Endothelial cell of umbilical vein (primary cell): ENCODE results near the gene NSMCE1. TPM values are rescaled to one million over a fixed set of nuclear protein-coding genes. Genes with fewer than 3 reads are reported as not detected.

ENCODE experiments used
- BruUV-seq: library from RNA; stranded (reverse); fragments of 400-500 nt; replicated peaks from 2 replicates; lab custom pipeline; 2021; lab: Mats Ljungman, UMichigan
- CTCF ChIA-PET: fragments of 300-600, 350-600 bp; sonication (Branson Sonifier 250); formaldehyde crosslinking; loops from one replicate; lab custom pipeline; 2021; ENCODE audit warnings: antibody characterized with exemption, inconsistent platforms; lab: Charles Lee
- POLR2A ChIA-PET: fragments of 300-600, 350-600 bp; sonication (Branson Sonifier 250); formaldehyde crosslinking; loops from one replicate; lab custom pipeline; 2021; ENCODE audit warnings: antibody characterized with exemption, inconsistent platforms; lab: Charles Lee
- DNase-seq: peaks from one replicate; pipeline ENCODE4 v3.0.0-alpha.2; 2011; ENCODE audit warnings: low read depth, low spot score
- FAIRE-seq: peaks from 2 replicates; lab custom pipeline; 2011; peaks lifted over from hg19 to GRCh38; lab: Jason Lieb, UNC
- H2AFZ ChIP-seq: 2 replicates; pipeline ENCODE4 v1.6.0; 2012; ENCODE audit warnings: low read depth, low read length, control low read depth, inconsistent platforms
- H3K27ac ChIP-seq: 2 replicates; pipeline ENCODE4 v1.5.1; 2011; ENCODE audit warnings: low read depth, mild to moderate bottlenecking, control low read depth, low read length, moderate library complexity; ENCODE audit not compliant: insufficient read depth
- H3K27me3 ChIP-seq, 2 experiments: 2 replicates each; pipeline versions ENCODE4 v1.6.0 to v1.6.1; 2011; ENCODE audit warnings: low read length in 2 of 2, mixed read lengths in 1 of 2; ENCODE audit not compliant: control insufficient read depth in 2 of 2, insufficient read depth in 2 of 2
- H3K36me3 ChIP-seq, 2 experiments: 2 replicates in 1 of 2; 3 replicates in 1 of 2; pipeline ENCODE4 v1.5.1; 2011; ENCODE audit warnings: low read length in 2 of 2, mild to moderate bottlenecking in 1 of 2, moderate library complexity in 1 of 2; ENCODE audit not compliant: control insufficient read depth in 2 of 2, insufficient read depth in 2 of 2; ENCODE audit errors: extremely low read depth in 1 of 2
- H3K4me1 ChIP-seq: 3 replicates; pipeline ENCODE4 v1.5.1; 2011; ENCODE audit warnings: mild to moderate bottlenecking, low read length; ENCODE audit not compliant: control insufficient read depth, insufficient read depth; ENCODE audit errors: extremely low read depth
- H3K4me2 ChIP-seq: 2 replicates; pipeline ENCODE4 v1.6.1; 2011; ENCODE audit warnings: low read length, control low read depth, mixed read lengths; ENCODE audit not compliant: insufficient read depth
- H3K4me3 ChIP-seq, 3 experiments: fragments of 200-600 bp in 1 of 3; sonication (generic), shearing (Covaris generic) in 1 of 3; replicated peaks in 1 of 3; 2 replicates each; pipeline ENCODE4 v1.5.1; 2011 to 2016; ENCODE audit warnings: control low read depth in 3 of 3, low read length in 3 of 3, mild to moderate bottlenecking in 2 of 3, inconsistent platforms in 1 of 3, low read depth in 1 of 3, moderate library complexity in 1 of 3; ENCODE audit not compliant: insufficient read depth in 1 of 3
- H3K79me2 ChIP-seq: 2 replicates; pipeline ENCODE4 v1.6.0; 2012; ENCODE audit warnings: low read length, inconsistent platforms; ENCODE audit not compliant: control insufficient read depth, insufficient read depth
- H3K9ac ChIP-seq: replicated peaks from 2 replicates; pipeline ENCODE3; 2011; ENCODE audit warnings: low read length, control low read depth; ENCODE audit not compliant: insufficient read depth; ENCODE audit errors: extremely low read depth
- H3K9me1 ChIP-seq: replicated peaks from 3 replicates; pipeline ENCODE4 v1.6.0; 2011; ENCODE audit warnings: mild to moderate bottlenecking, low read length; ENCODE audit not compliant: control insufficient read depth, insufficient read depth; ENCODE audit errors: extremely low read depth
- H3K9me3 ChIP-seq: replicated peaks from 2 replicates; pipeline ENCODE4 v1.5.1; 2012; ENCODE audit warnings: low read length, inconsistent platforms; ENCODE audit not compliant: control insufficient read depth, insufficient read depth
- H4K20me1 ChIP-seq: replicated peaks from 2 replicates; pipeline ENCODE3; 2011; ENCODE audit warnings: mild to moderate bottlenecking, low read length; ENCODE audit not compliant: control insufficient read depth, insufficient read depth; ENCODE audit errors: extremely low read depth
- EZH2 ChIP-seq: IDR thresholded peaks from 2 replicates; pipeline ENCODE4 v1.6.1; 2012; ENCODE audit warnings: borderline replicate concordance, low read depth, mild to moderate bottlenecking, moderate library complexity, low read length, inconsistent platforms; ENCODE audit not compliant: severe bottlenecking
- FOS ChIP-seq: IDR thresholded peaks from 2 replicates; pipeline ENCODE4 v1.6.1; 2011; ENCODE audit warnings: mild to moderate bottlenecking, low read length, moderate library complexity, borderline replicate concordance; ENCODE audit not compliant: insufficient read depth
- GATA2 ChIP-seq: IDR thresholded peaks from 2 replicates; pipeline ENCODE4 v1.7.0; 2011; ENCODE audit warnings: low read depth, mild to moderate bottlenecking, moderate library complexity, mixed read lengths, low read length; ENCODE audit not compliant: insufficient read length, insufficient read depth
- JUN ChIP-seq: IDR thresholded peaks from 2 replicates; pipeline ENCODE4 v1.6.1; 2011; ENCODE audit warnings: borderline replicate concordance, low read depth; ENCODE audit not compliant: insufficient read length, insufficient read depth
- MYC ChIP-seq: IDR thresholded peaks from one replicate; pipeline ENCODE4 v1.6.1; 2011; ENCODE audit warnings: mild to moderate bottlenecking, low read depth, low read length
- POLR2A ChIP-seq: IDR thresholded peaks from 2 replicates; pipeline ENCODE4 v1.6.1; 2012; ENCODE audit warnings: low read depth, mild to moderate bottlenecking, control low read depth, low read length
- POLR2AphosphoS5 ChIP-seq: IDR thresholded peaks from 2 replicates; pipeline ENCODE4 v1.6.1; 2012; ENCODE audit warnings: low read depth, mild to moderate bottlenecking, control low read depth, low read length, moderate library complexity; ENCODE audit not compliant: insufficient read depth
- dilution Hi-C: fragments of 300-500 bp; cut with MboI; formaldehyde crosslinking; loops from one replicate; pipeline ENCODE4 v1.15.0; 2019; ENCODE audit warnings: low sequenced_read_pairs; ENCODE audit not compliant: extremely low pct_ligation_motif_present
- intact Hi-C: fragments of 100-400 bp; cut with micrococcal nuclease; formaldehyde crosslinking; loops from one replicate; pipeline ENCODE4 v1.10.0; 2022
- polyA plus RNA-seq, 4 experiments: library from polyadenylated mRNA; depleted of rRNA in 3 of 4; stranded (reverse) in 3 of 4; unstranded in 1 of 4; fragments of >200 nt; gene quantifications; 2 replicates each; pipeline versions ENCODE4 v1.2.1 to v1.2.3, GENCODE V29; 2011 to 2012; ENCODE audit warnings: missing spikeins in 1 of 4
- total RNA-seq: library from RNA; stranded (reverse); gene quantifications from 2 replicates; pipeline ENCODE4 v1.2.3, GENCODE V29; 2021
- TF ChIP-seq, protein P1 (sequence below), 2 donors: IDR thresholded peaks; 1 replicate in 1 of 2; 2 replicates in 1 of 2; pipeline ENCODE4 v1.5.1; 2011; ENCODE audit warnings: low read length in 2 of 2, mild to moderate bottlenecking in 2 of 2, moderate library complexity in 2 of 2, control low read depth in 1 of 2, inconsistent platforms in 1 of 2, low read depth in 1 of 2; ENCODE audit not compliant: insufficient read depth in 1 of 2; ENCODE audit errors: extremely low read depth in 1 of 2
- TF ChIP-seq, protein P2 (sequence below): IDR thresholded peaks from 2 replicates; pipeline ENCODE4 v1.6.1; 2011; ENCODE audit not compliant: insufficient read depth, insufficient read length

NSMCE1 gene
- total and polyA plus RNA-seq, 2 donors (not counting 3 experiments of a cell fraction or from before 2014, with no cell fraction given), result 23.8 to 42.0 TPM

DNA sequence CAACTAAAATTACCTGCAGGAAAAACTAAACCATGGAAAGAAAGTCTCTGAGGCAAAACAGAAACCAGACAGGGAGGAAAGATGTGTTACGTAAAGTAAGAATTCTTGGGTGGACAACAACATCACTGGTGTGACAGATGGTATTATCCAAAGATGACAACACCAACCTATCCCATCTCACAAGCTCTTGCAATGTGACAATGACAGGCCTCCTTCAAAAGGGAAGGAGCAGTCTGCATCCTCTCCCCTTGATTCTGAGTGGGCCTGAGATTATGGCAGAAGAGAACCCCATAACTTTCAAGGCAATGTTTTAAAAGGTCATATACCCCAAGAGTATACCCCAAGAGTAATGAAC lies 82.8 kb downstream of the NSMCE1 start:
- Histone ChIP-seq H3K4me3 (no peak overlapping the region), H3K9me3 (no peaks in the 10 kb centered on the region), H3K4me1 (no peaks in the 10 kb centered on the region), H2AFZ (no peak overlapping the region), H3K79me2 (no peaks in the 10 kb centered on the region), H3K4me2 (no peak overlapping the region), H3K9ac (no peak overlapping the region), H3K27ac (no peak overlapping the region), H3K36me3 (no peaks in the 10 kb centered on the region), H3K9me1 (no peaks in the 10 kb centered on the region), H3K27me3 (peaks cover 10 to 11% of the 10 kb centered on the region in 2 experiments), H4K20me1 (no peaks in the 10 kb centered on the region)
- POLR2A ChIA-PET, result no interaction called here
- dilution Hi-C loops (no loop called here), intact Hi-C loops (no loop called here)
- CTCF ChIA-PET, result no interaction called here
- no peak for TF ChIP-seq MYC
- no peak for TF ChIP-seq GATA2
- TF ChIP-seq, protein P1, sequence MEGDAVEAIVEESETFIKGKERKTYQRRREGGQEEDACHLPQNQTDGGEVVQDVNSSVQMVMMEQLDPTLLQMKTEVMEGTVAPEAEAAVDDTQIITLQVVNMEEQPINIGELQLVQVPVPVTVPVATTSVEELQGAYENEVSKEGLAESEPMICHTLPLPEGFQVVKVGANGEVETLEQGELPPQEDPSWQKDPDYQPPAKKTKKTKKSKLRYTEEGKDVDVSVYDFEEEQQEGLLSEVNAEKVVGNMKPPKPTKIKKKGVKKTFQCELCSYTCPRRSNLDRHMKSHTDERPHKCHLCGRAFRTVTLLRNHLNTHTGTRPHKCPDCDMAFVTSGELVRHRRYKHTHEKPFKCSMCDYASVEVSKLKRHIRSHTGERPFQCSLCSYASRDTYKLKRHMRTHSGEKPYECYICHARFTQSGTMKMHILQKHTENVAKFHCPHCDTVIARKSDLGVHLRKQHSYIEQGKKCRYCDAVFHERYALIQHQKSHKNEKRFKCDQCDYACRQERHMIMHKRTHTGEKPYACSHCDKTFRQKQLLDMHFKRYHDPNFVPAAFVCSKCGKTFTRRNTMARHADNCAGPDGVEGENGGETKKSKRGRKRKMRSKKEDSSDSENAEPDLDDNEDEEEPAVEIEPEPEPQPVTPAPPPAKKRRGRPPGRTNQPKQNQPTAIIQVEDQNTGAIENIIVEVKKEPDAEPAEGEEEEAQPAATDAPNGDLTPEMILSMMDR (IDR thresholded peaks at IDR 0.05; ENCODE audit: extremely low read depth in 1 of 2, insufficient read depth in 1 of 2, low read depth in 1 of 2, low read length in 2 of 2), result no peak
- no peak for TF ChIP-seq FOS
- no peak for TF ChIP-seq POLR2A
- TF ChIP-seq, protein P2, sequence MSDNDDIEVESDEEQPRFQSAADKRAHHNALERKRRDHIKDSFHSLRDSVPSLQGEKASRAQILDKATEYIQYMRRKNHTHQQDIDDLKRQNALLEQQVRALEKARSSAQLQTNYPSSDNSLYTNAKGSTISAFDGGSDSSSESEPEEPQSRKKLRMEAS, result no peak
- no peak for TF ChIP-seq JUN
- TF ChIP-seq EZH2, result no peak
- TF ChIP-seq POLR2AphosphoS5, result no peak
- DNase-seq, result no peak
- FAIRE-seq, result no peak
- BruUV-seq, result no TSS peak
